GM21381 (cell line): ENCODE data around the gene FBLN5.

ENCODE experiments used
- ATAC-seq: cut with Tn5 transposase; IDR thresholded peaks from one replicate; pipeline ENCODE4 v1.9.1; 2021; ENCODE audit warnings: mild to moderate bottlenecking, moderate library complexity; ENCODE audit not compliant: unreplicated experiment

The FBLN5 gene

DNA sequence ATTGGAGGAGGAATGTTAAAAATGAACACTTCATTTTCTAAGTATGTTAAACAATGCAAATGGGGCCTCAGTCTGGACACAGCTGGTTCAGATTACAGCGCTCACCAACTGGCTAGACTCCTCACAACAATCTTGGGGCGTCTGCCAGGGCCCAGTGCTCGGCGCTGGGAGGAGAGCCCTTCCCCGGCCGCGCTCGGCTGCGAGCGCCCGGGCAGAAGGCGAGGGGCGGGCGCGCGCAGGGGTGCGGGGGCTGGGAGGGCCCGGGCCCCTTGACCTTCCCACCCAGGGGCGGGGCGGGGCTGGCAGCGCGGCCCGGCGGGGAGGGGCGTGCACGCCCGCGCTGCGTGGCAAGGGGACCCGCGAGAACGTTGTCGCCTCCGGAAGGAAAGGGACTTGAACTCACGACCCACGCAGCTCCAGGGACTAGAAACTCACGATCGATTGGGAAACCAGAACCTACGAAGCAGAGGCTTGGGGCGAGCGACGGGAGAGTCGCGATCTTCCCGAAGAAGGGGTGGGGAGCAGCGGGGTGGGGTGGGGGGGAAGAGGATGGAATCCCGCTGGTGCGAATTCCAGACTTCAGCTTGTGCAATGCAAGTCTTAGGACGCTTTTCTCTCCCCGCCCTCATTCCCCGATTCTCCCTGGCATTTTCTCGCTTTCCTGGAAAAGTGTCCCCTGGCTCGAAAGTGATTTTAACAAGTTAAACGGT is at the start of gene FBLN5:
Gene FBLN5, minus strand, starts transcription at position 220 of the 710 bp plus-strand sequence. CDS start 465 bp downstream, outside the sequence.
- no peak for ATAC-seq

- ATAC-seq: no peak
Observed at GRCh38 chr14:91996948-91997371, 49.5 kb upstream of the FBLN5 start.

GRCh38 chr14:91987192-91987591 is 39.7 kb upstream of the FBLN5 start:
- ATAC-seq: no peak

GRCh38 chr14:91985521-91986255 is 38.2 kb upstream of the FBLN5 start:
- ATAC-seq: no peak

DNA sequence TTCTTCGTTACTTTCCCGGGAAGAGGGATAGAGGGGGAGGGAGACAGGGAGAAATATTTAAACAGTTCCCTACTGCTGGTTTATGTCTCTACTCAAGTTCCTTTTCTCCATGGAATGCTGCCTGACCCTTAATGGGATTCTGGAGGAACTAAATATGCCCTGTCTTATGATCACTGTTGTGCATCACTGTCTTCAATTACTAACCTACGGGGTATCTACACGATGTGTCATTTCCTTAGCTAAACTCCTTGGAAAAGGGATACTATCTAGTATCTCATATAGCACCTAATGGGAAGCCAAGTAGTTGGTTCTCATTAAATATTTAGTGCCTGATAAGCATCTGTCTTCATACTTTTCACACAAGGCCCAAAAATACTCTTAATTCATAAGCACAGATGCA is 37.5 kb upstream of the FBLN5 start:
- ATAC-seq: no peak

GRCh38 chr14:91983588-91983987 is 36.1 kb upstream of the FBLN5 start:
- ATAC-seq: no peak

GRCh38 chr14:91980157-91980556 is 32.7 kb upstream of the FBLN5 start:
- no peak for ATAC-seq

- ATAC-seq: no peak
Observed at GRCh38 chr14:91977884-91978283, 30.4 kb upstream of the FBLN5 start.

GRCh38 chr14:91975763-91976162 is 28.3 kb upstream of the FBLN5 start:
- ATAC-seq: no peak

- ATAC-seq: no peak
Observed at GRCh38 chr14:91971188-91971778, 23.8 kb upstream of the FBLN5 start.

GRCh38 chr14:91968280-91968679 is 20.8 kb upstream of the FBLN5 start:
- ATAC-seq: no peak

- no peak for ATAC-seq
Observed at GRCh38 chr14:91964724-91965123, 17.2 kb upstream of the FBLN5 start.

DNA sequence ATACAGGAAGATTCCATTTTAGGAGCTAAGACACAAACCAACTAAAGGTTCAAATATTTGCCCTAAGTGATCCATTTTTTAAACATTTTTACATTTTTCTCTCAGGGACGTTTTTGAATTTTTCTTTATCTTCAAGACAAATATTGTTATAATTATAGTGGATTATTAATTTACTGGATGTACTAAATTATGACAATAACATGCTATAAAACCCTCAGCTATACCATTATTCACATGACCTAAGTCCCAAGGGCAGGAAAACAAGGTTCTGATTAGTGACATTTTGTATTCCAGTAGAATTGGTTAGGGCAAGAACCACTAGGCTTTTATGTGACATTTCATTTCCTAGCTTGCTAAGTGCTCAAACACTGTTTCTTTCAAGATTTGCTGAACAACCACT is 16.5 kb upstream of the FBLN5 start:
- no peak for ATAC-seq

GRCh38 chr14:91963465-91963864 is 16.0 kb upstream of the FBLN5 start:
- no peak for ATAC-seq

DNA sequence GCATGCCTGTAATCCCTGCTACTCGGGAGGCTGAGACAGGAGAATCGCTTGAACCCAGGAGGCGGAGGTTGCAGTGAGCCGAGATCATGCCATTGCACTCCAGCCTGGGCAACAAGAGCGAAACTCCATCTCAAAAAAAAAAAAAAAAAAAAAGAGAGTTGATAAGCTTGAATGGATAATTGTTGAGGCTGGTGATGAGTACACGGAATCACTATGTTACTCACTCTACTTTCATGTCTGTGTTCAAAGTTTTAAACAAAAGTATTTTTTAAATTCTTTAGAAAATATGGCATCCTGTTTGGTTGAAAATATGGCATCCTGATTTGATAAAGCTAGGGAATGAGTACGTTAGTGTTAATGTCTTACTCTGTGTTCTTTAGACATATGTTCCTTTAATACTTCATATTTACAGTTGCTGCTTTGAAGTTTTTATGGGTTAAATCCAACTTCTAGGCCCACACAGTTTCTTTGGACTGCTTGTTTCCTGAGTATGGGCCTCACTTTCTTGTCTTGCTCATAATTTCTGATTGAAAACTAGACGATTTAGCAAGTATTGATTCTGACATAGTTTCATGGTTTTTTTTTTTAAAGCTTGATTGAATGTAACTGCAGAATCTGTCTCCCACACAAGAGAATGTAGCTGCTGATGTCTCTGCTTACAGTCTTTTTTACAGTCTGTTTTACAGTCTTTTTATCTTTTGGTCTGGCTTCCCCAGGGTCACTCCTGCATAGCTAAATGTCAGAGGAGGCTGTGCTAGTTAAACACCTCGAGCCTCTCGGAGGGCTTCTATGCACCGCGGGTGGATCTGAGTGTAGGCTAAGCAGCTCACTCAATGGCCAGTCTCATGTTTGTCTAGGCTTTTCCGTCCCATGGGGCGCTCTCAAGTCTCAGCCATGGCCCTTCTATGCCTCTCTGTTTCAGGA is 14.1 kb upstream of the FBLN5 start:
- no peak for ATAC-seq

DNA sequence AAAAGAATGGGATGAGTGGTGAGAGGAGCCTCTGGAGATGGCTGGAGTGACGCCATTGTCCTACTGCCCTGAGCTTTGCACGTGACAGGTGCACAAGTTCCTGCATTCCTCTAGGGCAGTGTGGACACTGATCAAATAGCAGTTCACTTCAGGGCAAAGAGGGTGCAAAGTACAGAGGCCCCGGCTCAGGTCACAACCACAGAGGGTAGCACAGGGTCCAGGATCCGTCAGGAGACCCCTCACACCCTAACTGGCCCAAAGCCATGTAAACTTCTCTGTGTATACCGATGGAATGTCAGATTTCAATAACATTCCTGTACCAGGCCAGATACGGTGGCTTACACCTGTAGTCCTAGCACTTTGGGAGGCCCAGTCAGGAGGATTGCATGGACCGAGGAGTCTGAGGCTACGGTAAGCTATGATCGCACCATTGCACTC is 10.4 kb upstream of the FBLN5 start:
- ATAC-seq: no peak

- no peak for ATAC-seq
Observed at GRCh38 chr14:91956616-91957015, 9.1 kb upstream of the FBLN5 start.

DNA sequence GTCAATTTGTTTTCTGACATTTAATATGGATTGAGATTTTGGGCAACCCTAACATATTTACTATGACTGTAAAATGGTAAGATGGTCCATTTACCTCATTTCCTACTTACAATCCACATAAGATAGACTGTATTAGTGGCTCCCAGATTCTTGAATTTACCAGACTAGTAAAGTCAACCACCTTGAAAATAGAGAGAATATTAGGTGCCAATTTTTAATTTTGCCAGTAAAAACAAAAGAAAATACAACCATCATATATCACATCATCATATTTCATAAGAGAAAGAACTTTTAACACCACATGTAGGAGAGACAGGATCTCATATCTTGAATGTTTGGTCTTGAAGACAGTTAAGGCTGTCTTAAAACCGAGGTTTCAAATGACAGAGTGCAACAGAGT is 7.7 kb upstream of the FBLN5 start:
- ATAC-seq: no peak

DNA sequence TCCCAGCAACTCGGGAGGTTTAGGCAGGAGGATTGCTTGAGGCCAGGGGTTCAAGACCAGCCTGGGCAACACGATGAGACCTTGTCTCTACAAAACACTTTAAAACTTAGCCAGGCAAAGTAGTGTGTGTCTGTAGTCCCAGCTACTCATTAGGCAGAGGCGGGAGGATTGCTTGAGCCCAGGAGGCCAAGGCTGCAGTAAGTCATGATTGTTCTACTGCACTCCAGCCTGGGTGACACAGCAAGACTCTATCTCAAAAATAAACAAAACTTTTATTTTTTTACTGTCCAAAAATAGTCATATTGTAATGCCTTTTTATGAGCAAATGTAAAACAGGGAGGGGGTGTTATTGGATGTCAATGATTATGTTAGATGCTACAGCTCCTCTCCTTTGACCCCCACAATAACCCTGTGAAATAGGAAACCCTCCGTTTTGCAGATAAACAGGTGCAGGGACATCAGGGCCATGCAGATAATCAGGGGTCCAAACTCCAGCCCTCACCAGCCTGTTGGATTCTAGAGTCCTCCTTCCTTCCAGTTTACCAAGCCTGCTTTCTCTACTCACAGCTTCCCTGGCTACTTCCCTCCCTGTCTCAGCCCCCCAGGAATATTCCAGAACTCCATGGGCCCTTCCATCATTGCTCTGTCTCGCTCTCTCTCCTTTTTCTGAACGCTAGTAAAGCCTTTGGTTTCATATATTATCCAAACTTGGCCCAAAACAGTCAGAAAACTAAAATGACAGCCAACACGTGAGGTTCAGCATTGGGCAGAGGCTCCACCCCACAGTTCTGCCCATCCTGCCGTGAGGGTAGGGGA is 5.9 kb upstream of the FBLN5 start:
- ATAC-seq: no peak
